Measurements from ENCODE around the gene JPH3. TPM values are rescaled to one million over a fixed set of nuclear protein-coding genes. Genes with fewer than 3 reads are reported as not detected.
A peak's percentile ranks its signal among the peaks of the same experiment; 100 is the strongest.

Gene JPH3
- total RNA-seq, 1 experiment from 2014 or later: 39.0 TPM

DNA sequence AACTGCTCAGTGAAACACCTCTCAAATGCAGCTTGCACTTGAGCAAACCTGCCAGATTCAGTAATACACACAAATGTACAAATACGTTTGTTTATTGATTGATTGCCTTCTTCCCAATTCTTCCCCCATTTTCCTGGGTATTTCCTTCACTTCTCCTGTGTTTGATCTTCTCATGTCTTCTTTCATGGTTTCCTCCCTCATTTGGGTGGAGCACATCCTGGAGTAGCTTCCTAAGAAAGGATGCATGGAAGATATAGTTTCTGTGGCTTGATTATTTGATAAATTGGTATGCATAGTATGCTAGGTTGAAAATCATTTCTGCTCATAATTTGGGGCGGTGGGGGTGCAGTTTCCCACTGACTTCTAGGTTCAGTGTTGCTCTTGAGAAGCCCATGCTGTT, 28.8 kb downstream of the JPH3 start (continued):
- TF ChIP-seq, protein P1, sequence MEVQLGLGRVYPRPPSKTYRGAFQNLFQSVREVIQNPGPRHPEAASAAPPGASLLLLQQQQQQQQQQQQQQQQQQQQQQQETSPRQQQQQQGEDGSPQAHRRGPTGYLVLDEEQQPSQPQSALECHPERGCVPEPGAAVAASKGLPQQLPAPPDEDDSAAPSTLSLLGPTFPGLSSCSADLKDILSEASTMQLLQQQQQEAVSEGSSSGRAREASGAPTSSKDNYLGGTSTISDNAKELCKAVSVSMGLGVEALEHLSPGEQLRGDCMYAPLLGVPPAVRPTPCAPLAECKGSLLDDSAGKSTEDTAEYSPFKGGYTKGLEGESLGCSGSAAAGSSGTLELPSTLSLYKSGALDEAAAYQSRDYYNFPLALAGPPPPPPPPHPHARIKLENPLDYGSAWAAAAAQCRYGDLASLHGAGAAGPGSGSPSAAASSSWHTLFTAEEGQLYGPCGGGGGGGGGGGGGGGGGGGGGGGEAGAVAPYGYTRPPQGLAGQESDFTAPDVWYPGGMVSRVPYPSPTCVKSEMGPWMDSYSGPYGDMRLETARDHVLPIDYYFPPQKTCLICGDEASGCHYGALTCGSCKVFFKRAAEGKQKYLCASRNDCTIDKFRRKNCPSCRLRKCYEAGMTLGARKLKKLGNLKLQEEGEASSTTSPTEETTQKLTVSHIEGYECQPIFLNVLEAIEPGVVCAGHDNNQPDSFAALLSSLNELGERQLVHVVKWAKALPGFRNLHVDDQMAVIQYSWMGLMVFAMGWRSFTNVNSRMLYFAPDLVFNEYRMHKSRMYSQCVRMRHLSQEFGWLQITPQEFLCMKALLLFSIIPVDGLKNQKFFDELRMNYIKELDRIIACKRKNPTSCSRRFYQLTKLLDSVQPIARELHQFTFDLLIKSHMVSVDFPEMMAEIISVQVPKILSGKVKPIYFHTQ (CRISPR knock-in tag; IDR thresholded peaks at IDR 0.05): no peak
- TF ChIP-seq ZNF423 (CRISPR knock-in tag; IDR thresholded peaks at IDR 0.05) (no peak), ELF4 (CRISPR knock-in tag; IDR thresholded peaks at IDR 0.05; ENCODE audit: low read depth) (no peak), HMGA2 (CRISPR knock-in tag; IDR thresholded peaks at IDR 0.05) (no peak), ATF1 (CRISPR knock-in tag; IDR thresholded peaks at IDR 0.05) (no peak), CBFB (CRISPR knock-in tag; IDR thresholded peaks at IDR 0.05; ENCODE audit: low read depth) (no peak), CREB1 (CRISPR knock-in tag; IDR thresholded peaks at IDR 0.05) (no peak)
- TF ChIP-seq, protein P2, sequence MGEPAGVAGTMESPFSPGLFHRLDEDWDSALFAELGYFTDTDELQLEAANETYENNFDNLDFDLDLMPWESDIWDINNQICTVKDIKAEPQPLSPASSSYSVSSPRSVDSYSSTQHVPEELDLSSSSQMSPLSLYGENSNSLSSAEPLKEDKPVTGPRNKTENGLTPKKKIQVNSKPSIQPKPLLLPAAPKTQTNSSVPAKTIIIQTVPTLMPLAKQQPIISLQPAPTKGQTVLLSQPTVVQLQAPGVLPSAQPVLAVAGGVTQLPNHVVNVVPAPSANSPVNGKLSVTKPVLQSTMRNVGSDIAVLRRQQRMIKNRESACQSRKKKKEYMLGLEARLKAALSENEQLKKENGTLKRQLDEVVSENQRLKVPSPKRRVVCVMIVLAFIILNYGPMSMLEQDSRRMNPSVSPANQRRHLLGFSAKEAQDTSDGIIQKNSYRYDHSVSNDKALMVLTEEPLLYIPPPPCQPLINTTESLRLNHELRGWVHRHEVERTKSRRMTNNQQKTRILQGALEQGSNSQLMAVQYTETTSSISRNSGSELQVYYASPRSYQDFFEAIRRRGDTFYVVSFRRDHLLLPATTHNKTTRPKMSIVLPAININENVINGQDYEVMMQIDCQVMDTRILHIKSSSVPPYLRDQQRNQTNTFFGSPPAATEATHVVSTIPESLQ (CRISPR knock-in tag; IDR thresholded peaks at IDR 0.05): no peak
- TF ChIP-seq, protein P3, sequence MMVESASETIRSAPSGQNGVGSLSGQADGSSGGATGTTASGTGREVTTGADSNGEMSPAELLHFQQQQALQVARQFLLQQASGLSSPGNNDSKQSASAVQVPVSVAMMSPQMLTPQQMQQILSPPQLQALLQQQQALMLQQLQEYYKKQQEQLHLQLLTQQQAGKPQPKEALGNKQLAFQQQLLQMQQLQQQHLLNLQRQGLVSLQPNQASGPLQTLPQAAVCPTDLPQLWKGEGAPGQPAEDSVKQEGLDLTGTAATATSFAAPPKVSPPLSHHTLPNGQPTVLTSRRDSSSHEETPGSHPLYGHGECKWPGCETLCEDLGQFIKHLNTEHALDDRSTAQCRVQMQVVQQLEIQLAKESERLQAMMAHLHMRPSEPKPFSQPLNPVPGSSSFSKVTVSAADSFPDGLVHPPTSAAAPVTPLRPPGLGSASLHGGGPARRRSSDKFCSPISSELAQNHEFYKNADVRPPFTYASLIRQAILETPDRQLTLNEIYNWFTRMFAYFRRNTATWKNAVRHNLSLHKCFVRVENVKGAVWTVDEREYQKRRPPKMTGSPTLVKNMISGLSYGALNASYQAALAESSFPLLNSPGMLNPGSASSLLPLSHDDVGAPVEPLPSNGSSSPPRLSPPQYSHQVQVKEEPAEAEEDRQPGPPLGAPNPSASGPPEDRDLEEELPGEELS (CRISPR knock-in tag; IDR thresholded peaks at IDR 0.05): no peak
- TF ChIP-seq, protein P4, sequence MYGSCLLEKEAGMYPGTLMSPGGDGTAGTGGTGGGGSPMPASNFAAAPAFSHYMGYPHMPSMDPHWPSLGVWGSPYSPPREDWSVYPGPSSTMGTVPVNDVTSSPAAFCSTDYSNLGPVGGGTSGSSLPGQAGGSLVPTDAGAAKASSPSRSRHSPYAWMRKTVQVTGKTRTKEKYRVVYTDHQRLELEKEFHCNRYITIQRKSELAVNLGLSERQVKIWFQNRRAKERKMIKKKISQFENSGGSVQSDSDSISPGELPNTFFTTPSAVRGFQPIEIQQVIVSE (CRISPR knock-in tag; IDR thresholded peaks at IDR 0.05; ENCODE audit: borderline replicate concordance): no peak

DNA sequence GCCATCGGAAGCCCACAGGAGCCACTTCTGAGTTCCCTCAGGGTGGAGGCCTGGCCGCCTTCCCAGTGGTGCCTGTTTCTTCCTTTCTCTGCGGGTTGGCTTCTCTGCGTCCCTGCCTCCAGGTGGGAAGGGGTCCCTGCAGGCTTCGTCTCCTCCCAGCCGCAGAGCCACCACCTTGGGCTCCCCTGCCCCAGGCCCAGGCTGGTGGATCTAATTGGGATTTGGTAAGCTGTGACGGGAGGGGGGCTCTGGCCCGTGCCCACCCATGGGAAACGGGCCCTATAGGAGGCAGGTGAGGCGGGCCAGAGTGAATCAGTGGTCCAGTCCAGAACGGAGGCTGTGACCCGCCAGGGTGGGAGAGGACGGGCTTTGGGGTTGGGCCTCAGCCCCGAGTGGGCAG, 32.1 kb downstream of the JPH3 start:
- POLR2A ChIA-PET: no interaction called here
- TF ChIP-seq KAT7 (CRISPR knock-in tag; IDR thresholded peaks at IDR 0.05; ENCODE audit: borderline replicate concordance): no peak
- TF ChIP-seq, protein P5, sequence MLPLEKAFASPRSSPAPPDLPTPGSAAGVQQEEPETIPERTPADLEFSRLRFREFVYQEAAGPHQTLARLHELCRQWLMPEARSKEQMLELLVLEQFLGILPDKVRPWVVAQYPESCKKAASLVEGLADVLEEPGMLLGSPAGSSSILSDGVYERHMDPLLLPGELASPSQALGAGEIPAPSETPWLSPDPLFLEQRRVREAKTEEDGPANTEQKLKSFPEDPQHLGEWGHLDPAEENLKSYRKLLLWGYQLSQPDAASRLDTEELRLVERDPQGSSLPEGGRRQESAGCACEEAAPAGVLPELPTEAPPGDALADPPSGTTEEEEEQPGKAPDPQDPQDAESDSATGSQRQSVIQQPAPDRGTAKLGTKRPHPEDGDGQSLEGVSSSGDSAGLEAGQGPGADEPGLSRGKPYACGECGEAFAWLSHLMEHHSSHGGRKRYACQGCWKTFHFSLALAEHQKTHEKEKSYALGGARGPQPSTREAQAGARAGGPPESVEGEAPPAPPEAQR (CRISPR knock-in tag; IDR thresholded peaks at IDR 0.05): no peak
- no peak for TF ChIP-seq SMAD4 (CRISPR knock-in tag; IDR thresholded peaks at IDR 0.05)
- ATAC-seq (no peak), DNase-seq (ENCODE audit: low spot score) (no peak)
- H3K36me3 Mint-ChIP-seq: peaks cover 15% of the 10 kb centered on the region
- peaks cover 9% of the 10 kb centered on the region for H3K4me1 Mint-ChIP-seq
- CTCF ChIA-PET: interaction anchor here (2.4 to 4.4 kb wide), 10 partner anchors 9 to 81 kb away, joined by 8 to 235 read pairs (median 32); partner anchors contain the start of gene JPH3
- no peak overlapping the region for H3K4me3 Mint-ChIP-seq
- no peaks in the 10 kb centered on the region for H3K27me3 Mint-ChIP-seq (ENCODE audit: low read depth)
- peaks cover 14% of the 10 kb centered on the region for H3K9me3 Mint-ChIP-seq
- H3K27ac Mint-ChIP-seq: no peak overlapping the region

DNA sequence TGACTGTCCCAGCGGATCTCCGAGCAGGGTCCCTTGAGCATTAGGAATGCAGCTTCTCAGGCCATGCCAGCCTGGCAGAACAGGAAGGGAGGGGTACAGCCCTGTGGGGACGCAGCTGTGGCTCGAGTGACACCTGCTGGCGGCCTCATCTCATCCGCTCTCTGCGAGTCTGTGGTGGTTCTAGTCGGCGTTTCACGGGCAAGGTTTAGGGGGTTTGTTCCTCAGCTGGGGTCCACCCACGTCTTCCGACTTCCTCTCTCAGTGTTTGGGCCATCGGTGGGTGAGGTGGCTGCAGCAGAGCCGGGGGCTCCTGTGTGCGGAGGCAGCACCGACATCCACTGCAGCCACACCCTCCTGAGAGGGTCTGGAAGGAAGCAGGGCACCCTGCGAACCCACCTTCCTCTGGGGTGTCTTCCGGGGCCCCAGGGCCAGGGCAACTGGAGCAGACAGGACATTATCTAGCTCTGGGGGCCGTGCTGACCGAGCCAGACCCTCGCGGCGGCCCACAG, 33.3 kb downstream of the JPH3 start:
- Mint-ChIP-seq H3K27ac (no peak overlapping the region), H3K27me3 (ENCODE audit: low read depth) (no peaks in the 10 kb centered on the region), H3K9me3 (peaks cover 9% of the 10 kb centered on the region), H3K4me1 (peaks cover 9% of the 10 kb centered on the region), H3K36me3 (peaks cover 13% of the 10 kb centered on the region), H3K4me3 (peak overlapping the region; percentile 24; the same call in 1 of the 2 replicates)
- DNase-seq (ENCODE audit: low spot score) (peak; percentile 68), ATAC-seq (peak; percentile 69)
- CTCF ChIA-PET: interaction anchor here (0.5 to 4.4 kb wide), 54 partner anchors 8 to 287 kb away, joined by 3 to 235 read pairs (median 6); partner anchors contain the start of genes FBXO31, JPH3 and KLHDC4
- POLR2A ChIA-PET: interaction anchor here (0.6 to 1.4 kb wide), 4 partner anchors 10 to 63 kb away, joined by 3 read pairs; no protein-coding TSS in a partner anchor
- TF ChIP-seq, protein P6, sequence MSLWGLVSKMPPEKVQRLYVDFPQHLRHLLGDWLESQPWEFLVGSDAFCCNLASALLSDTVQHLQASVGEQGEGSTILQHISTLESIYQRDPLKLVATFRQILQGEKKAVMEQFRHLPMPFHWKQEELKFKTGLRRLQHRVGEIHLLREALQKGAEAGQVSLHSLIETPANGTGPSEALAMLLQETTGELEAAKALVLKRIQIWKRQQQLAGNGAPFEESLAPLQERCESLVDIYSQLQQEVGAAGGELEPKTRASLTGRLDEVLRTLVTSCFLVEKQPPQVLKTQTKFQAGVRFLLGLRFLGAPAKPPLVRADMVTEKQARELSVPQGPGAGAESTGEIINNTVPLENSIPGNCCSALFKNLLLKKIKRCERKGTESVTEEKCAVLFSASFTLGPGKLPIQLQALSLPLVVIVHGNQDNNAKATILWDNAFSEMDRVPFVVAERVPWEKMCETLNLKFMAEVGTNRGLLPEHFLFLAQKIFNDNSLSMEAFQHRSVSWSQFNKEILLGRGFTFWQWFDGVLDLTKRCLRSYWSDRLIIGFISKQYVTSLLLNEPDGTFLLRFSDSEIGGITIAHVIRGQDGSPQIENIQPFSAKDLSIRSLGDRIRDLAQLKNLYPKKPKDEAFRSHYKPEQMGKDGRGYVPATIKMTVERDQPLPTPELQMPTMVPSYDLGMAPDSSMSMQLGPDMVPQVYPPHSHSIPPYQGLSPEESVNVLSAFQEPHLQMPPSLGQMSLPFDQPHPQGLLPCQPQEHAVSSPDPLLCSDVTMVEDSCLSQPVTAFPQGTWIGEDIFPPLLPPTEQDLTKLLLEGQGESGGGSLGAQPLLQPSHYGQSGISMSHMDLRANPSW (CRISPR knock-in tag; conservative IDR thresholded peaks at IDR 0.05; ENCODE audit: low read depth): no peak
- TF ChIP-seq, protein P7, sequence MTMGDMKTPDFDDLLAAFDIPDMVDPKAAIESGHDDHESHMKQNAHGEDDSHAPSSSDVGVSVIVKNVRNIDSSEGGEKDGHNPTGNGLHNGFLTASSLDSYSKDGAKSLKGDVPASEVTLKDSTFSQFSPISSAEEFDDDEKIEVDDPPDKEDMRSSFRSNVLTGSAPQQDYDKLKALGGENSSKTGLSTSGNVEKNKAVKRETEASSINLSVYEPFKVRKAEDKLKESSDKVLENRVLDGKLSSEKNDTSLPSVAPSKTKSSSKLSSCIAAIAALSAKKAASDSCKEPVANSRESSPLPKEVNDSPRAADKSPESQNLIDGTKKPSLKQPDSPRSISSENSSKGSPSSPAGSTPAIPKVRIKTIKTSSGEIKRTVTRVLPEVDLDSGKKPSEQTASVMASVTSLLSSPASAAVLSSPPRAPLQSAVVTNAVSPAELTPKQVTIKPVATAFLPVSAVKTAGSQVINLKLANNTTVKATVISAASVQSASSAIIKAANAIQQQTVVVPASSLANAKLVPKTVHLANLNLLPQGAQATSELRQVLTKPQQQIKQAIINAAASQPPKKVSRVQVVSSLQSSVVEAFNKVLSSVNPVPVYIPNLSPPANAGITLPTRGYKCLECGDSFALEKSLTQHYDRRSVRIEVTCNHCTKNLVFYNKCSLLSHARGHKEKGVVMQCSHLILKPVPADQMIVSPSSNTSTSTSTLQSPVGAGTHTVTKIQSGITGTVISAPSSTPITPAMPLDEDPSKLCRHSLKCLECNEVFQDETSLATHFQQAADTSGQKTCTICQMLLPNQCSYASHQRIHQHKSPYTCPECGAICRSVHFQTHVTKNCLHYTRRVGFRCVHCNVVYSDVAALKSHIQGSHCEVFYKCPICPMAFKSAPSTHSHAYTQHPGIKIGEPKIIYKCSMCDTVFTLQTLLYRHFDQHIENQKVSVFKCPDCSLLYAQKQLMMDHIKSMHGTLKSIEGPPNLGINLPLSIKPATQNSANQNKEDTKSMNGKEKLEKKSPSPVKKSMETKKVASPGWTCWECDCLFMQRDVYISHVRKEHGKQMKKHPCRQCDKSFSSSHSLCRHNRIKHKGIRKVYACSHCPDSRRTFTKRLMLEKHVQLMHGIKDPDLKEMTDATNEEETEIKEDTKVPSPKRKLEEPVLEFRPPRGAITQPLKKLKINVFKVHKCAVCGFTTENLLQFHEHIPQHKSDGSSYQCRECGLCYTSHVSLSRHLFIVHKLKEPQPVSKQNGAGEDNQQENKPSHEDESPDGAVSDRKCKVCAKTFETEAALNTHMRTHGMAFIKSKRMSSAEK (CRISPR knock-in tag; IDR thresholded peaks at IDR 0.05; ENCODE audit: borderline replicate concordance): no peak
- TF ChIP-seq GABPB1 (CRISPR knock-in tag; IDR thresholded peaks at IDR 0.05): no peak
